ENCODE data around the gene TTC28. TPM values are rescaled to one million over a fixed set of nuclear protein-coding genes. Genes with fewer than 3 reads are reported as not detected.

Gene TTC28
- total and polyA plus RNA-seq, 2 donors (not counting 1 experiment from before 2014, with no cell fraction given) = 8.2 to 31.4 TPM

DNA sequence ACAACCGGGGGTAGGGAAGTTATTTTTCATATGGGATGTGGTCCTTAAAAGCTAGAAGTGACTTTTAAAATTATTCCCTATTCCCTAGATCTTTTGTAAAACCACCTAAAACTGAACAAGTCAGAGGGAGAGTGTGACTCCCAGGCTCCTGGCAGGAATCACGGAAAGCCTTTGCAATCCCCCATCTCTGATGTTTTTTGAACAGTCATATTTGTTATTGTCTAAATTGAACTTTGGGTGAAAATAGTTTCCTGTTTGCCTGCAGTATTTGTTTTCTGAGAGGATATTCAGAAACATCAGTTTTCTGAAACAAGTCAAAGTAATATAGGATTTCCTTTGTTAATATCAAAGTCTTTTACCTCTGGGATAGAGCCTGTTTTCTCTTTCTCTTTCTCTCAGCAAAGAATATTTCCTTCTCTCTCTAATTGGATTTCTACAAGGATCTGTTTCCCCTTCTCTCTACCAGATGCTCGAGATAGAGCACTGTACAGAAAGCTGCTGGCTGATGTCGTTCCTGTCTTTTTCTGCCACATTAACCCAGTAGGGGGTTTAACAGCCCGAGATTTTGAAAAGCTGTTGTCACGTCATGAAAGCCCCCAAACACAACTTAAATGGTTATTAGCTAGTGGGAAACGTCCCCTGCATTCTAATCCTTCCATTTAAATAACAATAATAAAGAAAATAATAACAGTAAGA lies 628.4 kb downstream of the TTC28 start:
- no peaks in the 10 kb centered on the region for H4K20me1 ChIP-seq (ENCODE audit: control insufficient read depth, extremely low read depth, insufficient read depth, low read length)
- no peaks in the 10 kb centered on the region for H3K79me2 ChIP-seq (ENCODE audit: control insufficient read depth, insufficient read depth, low read length)
- no peak overlapping the region for H3K27ac ChIP-seq (ENCODE audit: insufficient read depth, low read length)
- no peak for TF ChIP-seq EZH2 (IDR thresholded peaks at IDR 0.05; ENCODE audit: low read length, missing control alignments)
- H3K4me2 ChIP-seq (ENCODE audit: extremely low read depth, insufficient read depth, low read length) = no peak overlapping the region
- H3K4me1 ChIP-seq (ENCODE audit: control insufficient read depth, extremely low read depth, insufficient read depth, low read length) = no peaks in the 10 kb centered on the region
- H3K9ac ChIP-seq (ENCODE audit: insufficient read depth, low read length) = no peak overlapping the region
- no peaks in the 10 kb centered on the region for H3K27me3 ChIP-seq (ENCODE audit: control insufficient read depth, insufficient read depth, low read length)
- no peak overlapping the region for H2AFZ ChIP-seq (ENCODE audit: low read length)
- H3K4me3 ChIP-seq (replicated peaks in 1 of 4; ENCODE audit: control extremely low read depth in 1 of 4, insufficient read depth in 1 of 4, low read depth in 3 of 4, low read length in 4 of 4) = no peak overlapping the region
- no peaks in the 10 kb centered on the region for H3K9me3 ChIP-seq (ENCODE audit: control insufficient read depth, insufficient read depth, low read depth, low read length)
- H3K36me3 ChIP-seq (ENCODE audit: control insufficient read depth, insufficient read depth, low read length) = no peaks in the 10 kb centered on the region
- DNase-seq (ENCODE audit: low read depth in 2 of 2) = no peak

DNA sequence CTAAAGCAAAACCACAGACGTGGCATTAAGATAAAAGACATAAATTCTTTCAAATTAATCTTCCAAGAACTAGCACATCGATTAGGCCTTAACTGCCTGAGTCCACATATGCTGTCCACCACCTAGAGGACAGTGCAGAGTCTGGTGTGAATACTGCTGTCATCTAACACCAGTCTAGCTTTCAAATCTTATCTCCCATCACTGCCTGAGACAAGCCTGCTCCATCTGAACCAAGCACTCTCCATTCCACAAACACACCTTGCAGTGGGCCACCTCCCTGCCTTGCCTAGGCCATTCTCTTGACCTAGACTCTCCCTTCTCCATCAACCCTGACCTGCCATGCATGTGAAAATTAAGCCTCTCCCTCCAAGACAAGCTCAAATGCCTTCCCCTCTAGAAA lies 631.1 kb downstream of the TTC28 start:
- Histone ChIP-seq H3K79me2 (ENCODE audit: control insufficient read depth, insufficient read depth, low read length) (no peaks in the 10 kb centered on the region), H3K36me3 (ENCODE audit: control insufficient read depth, insufficient read depth, low read length) (no peaks in the 10 kb centered on the region), H3K9ac (ENCODE audit: insufficient read depth, low read length) (no peak overlapping the region), H4K20me1 (ENCODE audit: control insufficient read depth, extremely low read depth, insufficient read depth, low read length) (no peaks in the 10 kb centered on the region), H3K27me3 (ENCODE audit: control insufficient read depth, insufficient read depth, low read length) (no peaks in the 10 kb centered on the region), H3K4me1 (ENCODE audit: control insufficient read depth, extremely low read depth, insufficient read depth, low read length) (no peaks in the 10 kb centered on the region), H3K9me3 (ENCODE audit: control insufficient read depth, insufficient read depth, low read depth, low read length) (no peaks in the 10 kb centered on the region), H3K27ac (ENCODE audit: insufficient read depth, low read length) (no peak overlapping the region), H2AFZ (ENCODE audit: low read length) (no peak overlapping the region), H3K4me3 (replicated peaks in 1 of 4; ENCODE audit: control extremely low read depth in 1 of 4, insufficient read depth in 1 of 4, low read depth in 3 of 4, low read length in 4 of 4) (no peak overlapping the region), H3K4me2 (ENCODE audit: extremely low read depth, insufficient read depth, low read length) (no peak overlapping the region)
- TF ChIP-seq, protein P1, sequence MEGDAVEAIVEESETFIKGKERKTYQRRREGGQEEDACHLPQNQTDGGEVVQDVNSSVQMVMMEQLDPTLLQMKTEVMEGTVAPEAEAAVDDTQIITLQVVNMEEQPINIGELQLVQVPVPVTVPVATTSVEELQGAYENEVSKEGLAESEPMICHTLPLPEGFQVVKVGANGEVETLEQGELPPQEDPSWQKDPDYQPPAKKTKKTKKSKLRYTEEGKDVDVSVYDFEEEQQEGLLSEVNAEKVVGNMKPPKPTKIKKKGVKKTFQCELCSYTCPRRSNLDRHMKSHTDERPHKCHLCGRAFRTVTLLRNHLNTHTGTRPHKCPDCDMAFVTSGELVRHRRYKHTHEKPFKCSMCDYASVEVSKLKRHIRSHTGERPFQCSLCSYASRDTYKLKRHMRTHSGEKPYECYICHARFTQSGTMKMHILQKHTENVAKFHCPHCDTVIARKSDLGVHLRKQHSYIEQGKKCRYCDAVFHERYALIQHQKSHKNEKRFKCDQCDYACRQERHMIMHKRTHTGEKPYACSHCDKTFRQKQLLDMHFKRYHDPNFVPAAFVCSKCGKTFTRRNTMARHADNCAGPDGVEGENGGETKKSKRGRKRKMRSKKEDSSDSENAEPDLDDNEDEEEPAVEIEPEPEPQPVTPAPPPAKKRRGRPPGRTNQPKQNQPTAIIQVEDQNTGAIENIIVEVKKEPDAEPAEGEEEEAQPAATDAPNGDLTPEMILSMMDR (conservative IDR thresholded peaks at IDR 0.05 in 1 of 2, IDR thresholded peaks at IDR 0.05 in 1 of 2; ENCODE audit: low read depth in 1 of 2, low read length in 2 of 2) = no peak
- TF ChIP-seq EZH2 (IDR thresholded peaks at IDR 0.05; ENCODE audit: low read length, missing control alignments) = no peak
- no peak for DNase-seq (ENCODE audit: low read depth in 2 of 2)

DNA sequence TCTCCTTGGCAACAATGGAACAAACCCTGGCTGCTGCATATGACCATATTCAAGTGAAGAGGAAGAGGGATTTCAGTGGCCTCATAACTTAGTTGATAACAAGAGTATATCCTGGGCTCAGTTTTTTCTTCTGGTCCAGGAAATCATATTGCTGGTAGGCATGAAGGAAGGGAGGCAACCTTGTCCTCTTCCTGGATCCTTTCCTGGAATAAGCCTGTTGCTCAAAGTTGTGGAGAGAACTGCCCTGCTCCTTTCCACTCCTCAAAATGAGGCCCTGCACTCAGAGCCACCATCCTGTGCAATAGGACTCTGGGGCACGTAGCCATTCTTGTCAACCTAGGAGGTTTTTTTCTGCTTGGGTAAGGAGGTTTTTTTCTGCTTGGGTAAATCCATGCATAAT lies 631.9 kb downstream of the TTC28 start:
- TF ChIP-seq, protein P1 (conservative IDR thresholded peaks at IDR 0.05 in 1 of 2, IDR thresholded peaks at IDR 0.05 in 1 of 2; ENCODE audit: low read depth in 1 of 2, low read length in 2 of 2) = no peak
- no peak for TF ChIP-seq EZH2 (IDR thresholded peaks at IDR 0.05; ENCODE audit: low read length, missing control alignments)
- no peak overlapping the region for H3K27ac ChIP-seq (ENCODE audit: insufficient read depth, low read length)
- H3K79me2 ChIP-seq (ENCODE audit: control insufficient read depth, insufficient read depth, low read length) = no peaks in the 10 kb centered on the region
- no peaks in the 10 kb centered on the region for H3K9me3 ChIP-seq (ENCODE audit: control insufficient read depth, insufficient read depth, low read depth, low read length)
- no peaks in the 10 kb centered on the region for H3K4me1 ChIP-seq (ENCODE audit: control insufficient read depth, extremely low read depth, insufficient read depth, low read length)
- no peaks in the 10 kb centered on the region for H3K36me3 ChIP-seq (ENCODE audit: control insufficient read depth, insufficient read depth, low read length)
- H3K27me3 ChIP-seq (ENCODE audit: control insufficient read depth, insufficient read depth, low read length) = no peaks in the 10 kb centered on the region
- H4K20me1 ChIP-seq (ENCODE audit: control insufficient read depth, extremely low read depth, insufficient read depth, low read length) = no peaks in the 10 kb centered on the region
- no peak overlapping the region for H3K4me2 ChIP-seq (ENCODE audit: extremely low read depth, insufficient read depth, low read length)
- H3K4me3 ChIP-seq (replicated peaks in 1 of 4; ENCODE audit: control extremely low read depth in 1 of 4, insufficient read depth in 1 of 4, low read depth in 3 of 4, low read length in 4 of 4) = no peak overlapping the region
- no peak overlapping the region for H3K9ac ChIP-seq (ENCODE audit: insufficient read depth, low read length)
- H2AFZ ChIP-seq (ENCODE audit: low read length) = no peak overlapping the region
- no peak for DNase-seq (ENCODE audit: low read depth in 2 of 2)
